ENCODE results near the gene PREX1.

The PREX1 gene

DNA sequence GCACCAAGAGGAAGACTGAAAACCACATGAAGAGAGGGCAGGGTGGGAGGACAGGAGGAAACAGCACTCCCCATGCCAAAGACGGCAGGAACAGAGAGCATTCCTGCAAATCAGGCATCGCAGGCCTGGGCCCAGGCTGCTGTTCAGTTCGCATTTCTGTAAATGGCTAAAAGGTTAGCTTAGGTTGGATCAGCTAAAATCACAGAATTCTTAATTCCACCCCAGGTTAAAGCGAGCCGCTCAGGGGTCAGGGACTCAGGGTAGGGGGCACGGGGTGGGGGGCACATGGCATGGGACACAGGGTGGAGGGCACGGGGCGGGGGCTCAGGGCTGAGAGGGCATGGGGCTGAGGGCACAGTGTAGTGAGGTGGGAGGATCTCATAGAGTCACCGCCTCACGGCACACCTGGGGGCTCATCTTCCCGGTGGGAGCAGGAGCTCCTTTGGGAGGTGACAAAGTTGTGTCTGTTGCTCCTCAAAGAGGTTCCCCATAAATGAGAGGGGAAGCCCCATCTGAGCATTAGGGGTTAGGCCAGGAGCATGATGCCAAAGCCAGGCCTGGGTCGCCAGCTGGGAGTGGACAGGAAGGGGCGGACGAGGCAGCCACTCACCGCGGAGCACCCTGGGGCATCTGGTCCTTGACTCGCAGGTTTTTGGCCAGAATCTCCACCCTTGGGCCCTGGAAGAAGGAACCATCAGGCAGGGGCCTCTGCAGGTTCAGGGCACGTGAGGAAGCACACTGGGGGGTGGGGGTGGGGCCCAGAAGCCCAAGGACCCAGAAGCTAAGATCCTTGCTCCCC, 200.7 kb downstream of the PREX1 start:
- Histone ChIP-seq H3K4me1 (ENCODE audit: insufficient read depth, low read length) (no peaks in the 10 kb centered on the region), H3K9me3 (ENCODE audit: insufficient read depth, low read depth, low read length) (no peaks in the 10 kb centered on the region), H3K27me3 (ENCODE audit: insufficient read depth, low read length) (no peaks in the 10 kb centered on the region), H3K36me3 (ENCODE audit: insufficient read depth, low read depth, low read length) (no peaks in the 10 kb centered on the region; the same call in 1 of the 2 replicates), H3K4me3 (ENCODE audit: low read length) (no peak overlapping the region), H3K9ac (ENCODE audit: low read depth, low read length) (no peak overlapping the region), H3K27ac (ENCODE audit: low read length) (no peak overlapping the region)

DNA sequence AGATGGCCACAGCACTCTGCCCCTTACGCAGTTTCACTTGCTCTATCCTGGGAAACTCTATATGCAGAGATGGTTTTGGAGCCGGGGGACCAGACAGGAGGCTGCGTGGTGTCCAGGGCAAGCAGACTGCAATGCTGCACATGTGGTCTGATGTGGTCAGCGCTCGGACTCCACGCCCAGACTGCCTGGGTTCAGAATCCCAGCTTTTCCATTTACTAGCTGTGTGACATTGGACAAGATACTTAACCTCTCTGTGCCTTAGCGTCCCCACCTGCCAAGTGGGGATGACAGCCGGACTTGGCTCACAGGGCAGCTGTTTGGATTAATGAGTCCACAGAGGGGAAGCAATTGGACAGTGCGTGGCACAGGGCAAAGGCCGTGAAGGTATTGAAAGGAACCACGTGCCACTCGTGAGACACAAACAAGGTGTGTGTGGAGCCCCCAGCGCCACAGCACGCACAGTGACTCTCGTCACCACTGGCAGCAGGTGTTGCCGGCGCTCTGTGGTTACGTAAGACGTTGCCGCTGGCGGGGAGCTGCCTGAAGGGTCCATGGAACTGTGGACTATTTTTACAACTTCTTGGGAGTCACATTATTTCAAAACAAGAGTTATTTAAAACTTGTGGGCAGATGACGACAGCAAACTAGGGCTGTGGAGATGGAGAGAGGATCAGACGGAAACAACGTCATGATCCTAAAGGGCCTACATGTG, 201.4 kb downstream of the PREX1 start:
- Histone ChIP-seq H3K4me1 (ENCODE audit: insufficient read depth, low read length) (no peaks in the 10 kb centered on the region), H3K9ac (ENCODE audit: low read depth, low read length) (no peak overlapping the region), H3K9me3 (ENCODE audit: insufficient read depth, low read depth, low read length) (no peaks in the 10 kb centered on the region), H3K4me3 (ENCODE audit: low read length) (no peak overlapping the region), H3K27me3 (ENCODE audit: insufficient read depth, low read length) (no peaks in the 10 kb centered on the region), H3K36me3 (ENCODE audit: insufficient read depth, low read depth, low read length) (no peaks in the 10 kb centered on the region; the same call in 1 of the 2 replicates), H3K27ac (ENCODE audit: low read length) (no peak overlapping the region)

DNA sequence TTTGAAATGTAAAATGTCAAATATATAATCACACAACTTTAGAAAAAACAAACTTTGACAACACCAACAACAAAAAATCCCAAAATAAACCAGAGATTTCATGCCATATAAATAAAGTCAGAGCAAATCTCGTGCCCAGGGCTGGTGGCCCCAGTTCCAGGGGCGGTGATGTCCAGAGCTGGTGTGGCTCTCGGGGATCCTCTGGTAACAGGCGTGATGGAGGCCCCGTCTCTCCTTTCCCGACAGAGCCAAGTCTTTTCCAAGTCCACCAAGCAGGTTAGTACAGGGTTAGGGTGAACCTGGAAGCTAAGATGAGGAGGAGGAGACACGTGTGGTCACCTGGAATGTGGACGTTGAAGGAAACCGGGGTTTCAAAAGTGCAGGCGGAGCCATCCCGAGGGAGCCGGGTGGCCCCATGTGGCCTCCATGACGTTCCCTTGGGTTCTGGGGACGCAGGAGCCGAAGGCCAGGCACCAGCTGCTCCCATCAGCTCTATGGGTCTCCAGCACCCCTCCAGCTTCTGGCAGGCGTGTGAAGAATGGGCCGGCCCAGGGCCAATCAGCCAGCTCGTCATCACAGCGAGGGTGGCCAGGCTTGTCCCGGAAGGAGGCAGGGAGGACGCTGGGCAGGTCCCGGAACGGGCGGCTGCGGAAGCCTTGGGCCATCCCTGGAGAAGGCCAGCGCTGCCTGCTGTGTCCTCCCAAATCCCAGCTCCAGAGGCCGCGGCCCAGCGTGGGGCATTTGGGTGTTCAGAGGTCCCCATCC, 202.5 kb downstream of the PREX1 start:
- Histone ChIP-seq H3K36me3 (ENCODE audit: insufficient read depth, low read depth, low read length) (no peaks in the 10 kb centered on the region), H3K4me3 (ENCODE audit: low read length) (no peak overlapping the region), H3K27ac (ENCODE audit: low read length) (no peak overlapping the region), H3K27me3 (ENCODE audit: insufficient read depth, low read length) (no peaks in the 10 kb centered on the region), H3K9ac (ENCODE audit: low read depth, low read length) (no peak overlapping the region), H3K9me3 (ENCODE audit: insufficient read depth, low read depth, low read length) (no peaks in the 10 kb centered on the region), H3K4me1 (ENCODE audit: insufficient read depth, low read length) (no peaks in the 10 kb centered on the region)

DNA sequence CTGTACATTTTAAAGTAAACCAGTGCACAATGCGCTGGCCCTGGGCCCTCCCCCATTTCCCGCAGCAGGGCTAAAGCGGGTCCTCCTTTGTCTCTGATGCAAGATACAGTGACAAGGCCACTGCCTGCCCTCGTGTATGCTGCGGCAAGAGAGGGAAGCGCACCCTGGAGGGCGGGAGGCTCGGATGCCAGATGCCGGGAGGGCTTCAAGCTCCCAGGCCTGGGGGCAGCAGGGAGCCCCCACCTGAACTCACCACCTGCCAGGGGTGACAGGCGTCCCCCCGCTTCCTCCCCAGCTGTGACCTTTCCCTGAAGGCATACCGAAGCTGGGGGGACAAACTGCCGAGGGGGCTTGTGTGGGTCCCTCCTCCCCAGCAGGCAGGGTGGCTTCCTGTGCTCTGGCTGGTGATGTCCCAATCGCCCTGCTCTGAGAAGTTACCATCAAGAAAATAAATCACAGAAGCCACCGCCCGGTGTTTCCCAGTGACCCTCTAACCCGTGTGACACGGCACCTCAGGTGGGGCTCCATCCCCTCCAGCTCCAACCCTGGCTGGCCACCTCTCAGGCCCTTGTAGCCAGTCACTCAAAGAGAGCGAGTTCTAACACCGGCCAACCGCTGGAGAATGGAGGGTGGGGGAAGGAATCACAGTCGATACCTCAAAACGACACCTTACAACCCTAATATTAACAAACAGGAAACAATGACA, 203.3 kb downstream of the PREX1 start:
- H3K9ac ChIP-seq (ENCODE audit: low read depth, low read length): no peak overlapping the region
- H3K4me3 ChIP-seq (ENCODE audit: low read length): no peak overlapping the region
- no peak overlapping the region for H3K27ac ChIP-seq (ENCODE audit: low read length)
- H3K9me3 ChIP-seq (ENCODE audit: insufficient read depth, low read depth, low read length): no peaks in the 10 kb centered on the region
- H3K4me1 ChIP-seq (ENCODE audit: insufficient read depth, low read length): no peaks in the 10 kb centered on the region
- no peaks in the 10 kb centered on the region for H3K27me3 ChIP-seq (ENCODE audit: insufficient read depth, low read length)
- no peaks in the 10 kb centered on the region for H3K36me3 ChIP-seq (ENCODE audit: insufficient read depth, low read depth, low read length)

DNA sequence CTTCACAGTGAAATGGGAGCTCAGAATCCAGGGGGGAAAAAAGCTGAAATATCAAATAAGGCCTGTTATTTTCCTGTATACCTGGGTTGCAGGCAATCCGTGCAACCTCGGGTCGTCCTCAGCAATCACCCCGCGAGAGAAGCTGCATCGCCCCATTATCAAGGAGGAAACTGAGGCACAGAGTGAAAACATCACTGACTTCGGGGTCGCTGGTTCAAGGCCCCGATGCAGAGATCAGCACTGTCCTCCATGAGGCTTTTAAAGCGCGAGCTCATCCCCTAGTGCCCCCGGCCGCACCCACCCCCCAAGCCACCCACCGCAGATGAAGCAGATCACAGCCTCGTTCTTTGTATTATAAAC, 203.9 kb downstream of the PREX1 start:
- Histone ChIP-seq H3K27me3 (ENCODE audit: insufficient read depth, low read length) (no peaks in the 10 kb centered on the region), H3K27ac (ENCODE audit: low read length) (no peak overlapping the region), H3K9me3 (ENCODE audit: insufficient read depth, low read depth, low read length) (no peaks in the 10 kb centered on the region), H3K4me3 (ENCODE audit: low read length) (no peak overlapping the region), H3K36me3 (ENCODE audit: insufficient read depth, low read depth, low read length) (no peaks in the 10 kb centered on the region), H3K9ac (ENCODE audit: low read depth, low read length) (no peak overlapping the region), H3K4me1 (ENCODE audit: insufficient read depth, low read length) (no peaks in the 10 kb centered on the region)

DNA sequence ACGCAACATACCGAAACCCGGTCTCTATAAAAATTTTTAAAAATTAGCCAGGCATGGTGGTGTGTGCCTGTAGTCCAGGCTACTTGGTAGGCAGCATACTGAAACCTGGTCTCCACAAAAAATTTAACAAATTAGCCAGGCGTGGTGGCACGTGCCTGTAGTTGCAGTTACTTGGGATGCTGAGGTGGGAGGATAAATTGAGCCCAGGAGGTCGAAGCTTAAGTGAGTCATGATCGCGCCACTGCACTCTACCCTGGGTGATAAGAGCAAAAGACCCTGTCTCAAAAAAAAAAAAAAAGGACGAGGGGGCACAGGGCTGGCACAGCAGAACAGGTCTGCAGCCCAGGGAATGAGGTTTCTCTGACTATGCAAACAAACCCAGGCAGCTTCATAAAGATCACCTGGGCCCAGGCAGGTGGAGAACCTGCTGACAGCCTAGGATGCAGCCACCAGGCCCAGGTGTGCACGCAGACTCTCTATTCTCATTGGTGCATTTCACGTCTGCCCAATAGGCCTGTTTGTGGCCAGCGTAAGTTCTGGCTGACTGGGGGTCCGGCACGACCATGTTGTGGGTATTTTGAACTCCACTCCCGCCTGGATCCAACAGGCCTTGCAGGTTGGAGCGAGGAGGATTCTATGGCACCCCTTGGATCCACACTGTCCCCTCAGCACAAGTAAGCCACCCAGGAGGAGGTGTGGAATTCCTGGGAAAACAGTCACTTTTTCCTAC, 204.5 kb downstream of the PREX1 start:
- Histone ChIP-seq H3K4me3 (ENCODE audit: low read length) (no peak overlapping the region), H3K4me1 (ENCODE audit: insufficient read depth, low read length) (no peaks in the 10 kb centered on the region), H3K27me3 (ENCODE audit: insufficient read depth, low read length) (no peaks in the 10 kb centered on the region), H3K27ac (ENCODE audit: low read length) (no peak overlapping the region), H3K9me3 (ENCODE audit: insufficient read depth, low read depth, low read length) (no peaks in the 10 kb centered on the region), H3K36me3 (ENCODE audit: insufficient read depth, low read depth, low read length) (no peaks in the 10 kb centered on the region), H3K9ac (ENCODE audit: low read depth, low read length) (no peak overlapping the region)

DNA sequence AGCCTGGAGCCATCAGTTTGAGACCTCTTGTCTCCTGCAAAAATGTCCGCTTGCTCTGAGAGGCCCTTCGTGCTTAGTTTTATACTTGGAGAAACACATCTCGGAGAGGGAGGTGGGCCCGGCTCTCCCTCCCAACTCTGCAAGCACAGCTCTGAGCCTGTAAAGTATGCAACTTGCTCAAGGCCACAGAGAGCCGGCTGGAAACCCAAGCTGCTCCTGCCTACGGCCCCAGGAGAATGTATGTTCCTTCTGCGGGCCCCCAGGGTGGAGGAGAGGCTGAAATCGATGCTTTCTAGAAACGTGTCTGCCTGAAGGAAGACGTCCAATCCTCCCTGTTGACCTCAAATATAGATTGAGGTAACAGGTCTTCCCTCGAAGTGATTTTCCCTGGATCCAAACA, 205.4 kb downstream of the PREX1 start:
- H3K9me3 ChIP-seq (ENCODE audit: insufficient read depth, low read depth, low read length): no peaks in the 10 kb centered on the region
- no peaks in the 10 kb centered on the region for H3K4me1 ChIP-seq (ENCODE audit: insufficient read depth, low read length)
- H3K4me3 ChIP-seq (ENCODE audit: low read length): no peak overlapping the region
- no peaks in the 10 kb centered on the region for H3K27me3 ChIP-seq (ENCODE audit: insufficient read depth, low read length)
- H3K27ac ChIP-seq (ENCODE audit: low read length): no peak overlapping the region
- H3K9ac ChIP-seq (ENCODE audit: low read depth, low read length): no peak overlapping the region
- no peaks in the 10 kb centered on the region for H3K36me3 ChIP-seq (ENCODE audit: insufficient read depth, low read depth, low read length)

DNA sequence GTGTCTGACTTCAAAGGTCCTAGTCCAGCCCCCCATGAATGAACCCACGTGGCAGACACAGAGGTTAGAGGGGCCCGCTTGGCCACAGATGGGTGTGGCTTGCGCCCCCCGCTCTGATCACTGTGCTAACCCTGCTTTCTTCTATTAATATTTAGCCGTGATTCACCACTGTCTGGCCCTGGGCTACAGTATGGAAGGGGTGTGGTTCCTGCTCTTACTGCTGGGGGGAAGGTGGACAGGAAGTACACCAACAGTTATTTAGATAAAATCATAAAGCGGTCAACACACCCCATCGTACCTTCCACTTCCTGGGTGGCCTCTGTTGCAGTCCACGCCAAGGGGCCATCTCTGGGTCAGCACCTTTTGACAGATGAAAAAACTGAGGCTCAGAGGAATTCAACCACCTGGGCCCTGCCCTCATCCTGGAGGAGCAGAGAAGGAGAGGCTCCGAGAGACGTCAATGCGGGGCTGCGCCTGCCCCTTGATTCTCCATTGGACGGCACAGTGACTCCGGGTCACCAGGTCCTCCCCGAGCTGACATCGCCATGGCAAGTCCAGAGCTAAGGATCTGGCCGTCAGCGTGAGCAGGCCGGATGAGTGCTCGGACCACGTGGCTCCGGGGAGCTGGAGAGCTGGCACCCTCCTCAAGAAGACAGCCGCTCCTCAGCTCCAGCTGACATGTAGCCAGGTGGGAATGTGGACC, 206.3 kb downstream of the PREX1 start:
- no peak overlapping the region for H3K27ac ChIP-seq (ENCODE audit: low read length)
- no peaks in the 10 kb centered on the region for H3K36me3 ChIP-seq (ENCODE audit: insufficient read depth, low read depth, low read length)
- H3K4me3 ChIP-seq (ENCODE audit: low read length): no peak overlapping the region
- no peak overlapping the region for H3K9ac ChIP-seq (ENCODE audit: low read depth, low read length)
- H3K4me1 ChIP-seq (ENCODE audit: insufficient read depth, low read length): no peaks in the 10 kb centered on the region
- no peaks in the 10 kb centered on the region for H3K9me3 ChIP-seq (ENCODE audit: insufficient read depth, low read depth, low read length)
- H3K27me3 ChIP-seq (ENCODE audit: insufficient read depth, low read length): no peaks in the 10 kb centered on the region

DNA sequence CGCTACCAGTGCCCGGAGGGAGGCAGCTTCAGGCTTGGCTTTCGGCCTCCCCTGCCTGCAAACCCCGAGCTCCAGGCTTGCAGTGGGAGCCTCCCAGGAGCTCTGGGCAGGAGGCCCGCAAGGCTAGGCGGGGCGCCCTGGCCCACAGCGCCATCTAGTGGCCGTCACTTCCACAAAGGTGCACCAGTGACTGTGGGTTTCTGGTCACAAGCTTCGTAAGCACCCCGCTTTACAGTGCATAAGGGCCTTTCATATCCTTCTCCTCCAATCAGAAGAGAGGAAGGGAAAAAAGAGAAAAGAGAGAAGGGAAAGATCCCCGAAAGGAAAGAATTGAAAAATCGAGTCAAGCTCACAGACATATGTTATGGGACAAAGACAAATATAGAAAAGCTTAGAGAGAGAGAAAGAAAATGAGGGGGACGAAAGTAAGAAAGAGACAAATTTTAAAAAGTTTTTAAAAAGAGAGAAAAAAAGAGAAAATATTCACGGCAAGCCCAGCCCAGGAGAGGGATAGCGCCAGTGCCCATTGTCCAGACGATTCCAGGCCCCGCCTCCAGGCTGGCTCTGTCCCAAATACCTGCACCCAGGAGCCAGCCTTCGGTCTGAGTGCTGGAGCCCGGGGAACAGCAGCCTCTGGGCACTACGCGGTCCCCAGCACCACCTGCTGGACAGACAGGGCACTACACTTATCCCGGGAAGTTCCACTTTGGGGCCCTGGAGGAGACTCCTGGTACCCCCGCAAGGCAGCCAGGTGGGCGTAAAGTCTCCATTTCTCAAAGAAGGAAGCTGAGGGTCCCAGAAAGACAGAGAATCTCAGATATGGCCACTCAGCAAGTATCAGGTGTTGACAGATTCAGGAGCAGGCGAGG, 207.1 kb downstream of the PREX1 start:
- peak overlapping the region; percentile 70 for H3K4me3 ChIP-seq (ENCODE audit: low read length)
- H3K27ac ChIP-seq (ENCODE audit: low read length): no peak overlapping the region
- H3K9ac ChIP-seq (ENCODE audit: low read depth, low read length): peak overlapping the region; percentile 77; the same call in 1 of the 2 replicates

DNA sequence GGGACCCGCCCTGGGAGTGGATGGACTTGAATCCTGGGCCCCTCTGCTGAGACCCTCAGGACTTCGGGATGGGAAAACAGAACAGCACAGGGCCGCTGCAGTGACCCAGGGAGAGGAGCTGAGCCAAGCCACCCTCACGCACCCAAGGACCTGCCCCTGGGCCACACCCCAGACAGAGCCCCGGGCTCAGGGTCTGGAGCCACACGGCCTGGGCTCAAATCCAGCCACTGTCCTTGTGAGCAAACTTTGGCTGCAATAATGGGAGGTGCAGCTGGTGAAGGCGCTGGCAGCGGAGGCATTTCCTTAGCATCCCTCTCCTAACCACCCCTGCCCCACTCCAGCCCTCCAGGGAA, 207.7 kb downstream of the PREX1 start:
- Histone ChIP-seq H3K27ac (ENCODE audit: low read length) (no peak overlapping the region), H3K4me3 (ENCODE audit: low read length) (no peak overlapping the region), H3K27me3 (ENCODE audit: insufficient read depth, low read length) (no peaks in the 10 kb centered on the region), H3K4me1 (ENCODE audit: insufficient read depth, low read length) (no peaks in the 10 kb centered on the region), H3K36me3 (ENCODE audit: insufficient read depth, low read depth, low read length) (no peaks in the 10 kb centered on the region), H3K9me3 (ENCODE audit: insufficient read depth, low read depth, low read length) (no peaks in the 10 kb centered on the region), H3K9ac (ENCODE audit: low read depth, low read length) (no peak overlapping the region)

More for the DNA sequence above, 207.1 kb downstream of the PREX1 start:
- Histone ChIP-seq H3K27me3 (ENCODE audit: insufficient read depth, low read length) (no peaks in the 10 kb centered on the region), H3K36me3 (ENCODE audit: insufficient read depth, low read depth, low read length) (no peaks in the 10 kb centered on the region), H3K4me1 (ENCODE audit: insufficient read depth, low read length) (no peaks in the 10 kb centered on the region), H3K9me3 (ENCODE audit: insufficient read depth, low read depth, low read length) (no peaks in the 10 kb centered on the region)
